GM12892 (cell line): Measurements from ENCODE around the gene PGA4.

Experiments used
- POLR2A ChIP-seq: IDR thresholded peaks from 2 replicates; pipeline ENCODE4 v1.6.1; 2011; ENCODE audit warnings: low read depth, low read length, control low read depth
- POLR2AphosphoS5 ChIP-seq: IDR thresholded peaks from 2 replicates; pipeline ENCODE4 v1.6.1; 2011; ENCODE audit warnings: low read depth, low read length, control low read depth

DNA sequence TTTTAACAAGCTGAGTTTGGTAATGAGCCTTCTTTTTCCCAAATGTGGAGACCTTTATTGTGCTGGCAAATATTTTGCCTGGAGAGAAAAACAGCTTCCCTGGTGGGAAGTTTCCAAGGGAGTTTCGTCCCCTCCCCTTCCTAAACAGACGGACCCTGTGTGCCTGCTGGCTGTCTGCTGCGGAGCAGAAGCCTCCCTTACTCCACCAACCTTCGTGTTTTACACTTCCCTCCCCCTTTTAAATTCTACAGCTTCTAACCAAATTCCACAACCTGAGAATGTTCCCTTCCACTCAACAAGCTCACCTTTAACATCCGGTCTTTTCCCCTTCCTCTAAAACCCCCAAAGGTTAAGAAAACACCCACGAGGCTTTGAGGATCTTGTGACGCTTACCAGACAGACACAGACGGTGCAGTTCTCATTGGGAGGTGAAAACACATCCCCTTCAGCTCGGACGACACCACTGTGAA, 55.9 kb downstream of the PGA4 start:
- TF ChIP-seq POLR2AphosphoS5 (no peak), POLR2A (no peak)
